T-helper 2 cell treated with Interferon-gamma antibody and Interleukin-4, amounts not matched to agents 5 μg/mL and 100 μg/mL, for 36 hours (primary cell): Measurements from ENCODE around the gene GCSH.

Source experiments
- DNase-seq: peaks from one replicate; pipeline ENCODE4 v3.0.0; 2021; ENCODE audit warnings: low spot score
- H3K27ac Mint-ChIP-seq: one replicate; pipeline ENCODE4 v1.8.0; 2021; ENCODE audit warnings: mild to moderate bottlenecking, mixed read lengths
- H3K27me3 Mint-ChIP-seq: one replicate; pipeline ENCODE4 v1.8.0; 2021; ENCODE audit warnings: low read depth, mixed read lengths
- H3K36me3 Mint-ChIP-seq: one replicate; pipeline ENCODE4 v1.8.0; 2021; ENCODE audit warnings: low read depth, mixed read lengths
- H3K4me1 Mint-ChIP-seq: one replicate; pipeline ENCODE4 v1.8.0; 2021; ENCODE audit warnings: low read depth, mixed read lengths
- H3K4me3 Mint-ChIP-seq: one replicate; pipeline ENCODE4 v1.8.0; 2022; ENCODE audit warnings: mild to moderate bottlenecking, moderate library complexity, mixed read lengths
- H3K9me3 Mint-ChIP-seq: one replicate; pipeline ENCODE4 v1.8.0; 2021; ENCODE audit warnings: mixed read lengths

GCSH gene

GRCh38 chr16:81081014-81081413 lies 15.2 kb downstream of the GCSH start:
- H3K9me3 Mint-ChIP-seq = no peaks in the 10 kb centered on the region
- no peak overlapping the region for H3K27ac Mint-ChIP-seq
- H3K36me3 Mint-ChIP-seq = no peaks in the 10 kb centered on the region
- H3K4me3 Mint-ChIP-seq = no peak overlapping the region
- DNase-seq = no peak
- H3K27me3 Mint-ChIP-seq = no peaks in the 10 kb centered on the region
- H3K4me1 Mint-ChIP-seq = no peaks in the 10 kb centered on the region

- Mint-ChIP-seq H3K36me3 (no peaks in the 10 kb centered on the region), H3K4me3 (no peak overlapping the region), H3K9me3 (no peaks in the 10 kb centered on the region), H3K27ac (no peak overlapping the region), H3K4me1 (no peaks in the 10 kb centered on the region), H3K27me3 (no peaks in the 10 kb centered on the region)
- DNase-seq = no peak
Observed at GRCh38 chr16:81080233-81080632, 16.0 kb downstream of the GCSH start.

- H3K4me3 Mint-ChIP-seq = peak within 1 kb of the TSS; percentile 21
- H3K4me1 Mint-ChIP-seq = peaks cover 2% of the 10 kb centered on the region
- peak; percentile 98 for DNase-seq
- H3K36me3 Mint-ChIP-seq = no peaks in the 10 kb centered on the region
- H3K27me3 Mint-ChIP-seq = peaks cover 10% of the 10 kb centered on the region
- no peak within 1 kb of the TSS for H3K27ac Mint-ChIP-seq
- H3K9me3 Mint-ChIP-seq = no peaks in the 10 kb centered on the region
Observed at GRCh38 chr16:81077076-81077940, 18.9 kb downstream of the GCSH start, which contains the start of gene C16orf46. TSS of gene C16orf46 (minus strand) at chr16:81077238. CDS start at chr16:81063955, 13,283 bp downstream.

GRCh38 chr16:81076566-81077075 lies 19.6 kb downstream of the GCSH start:
- no peaks in the 10 kb centered on the region for H3K36me3 Mint-ChIP-seq
- peaks cover 5% of the 10 kb centered on the region for H3K4me1 Mint-ChIP-seq
- H3K27me3 Mint-ChIP-seq = peaks cover 10% of the 10 kb centered on the region
- H3K27ac Mint-ChIP-seq = no peak overlapping the region
- no peaks in the 10 kb centered on the region for H3K9me3 Mint-ChIP-seq
- no peak overlapping the region for H3K4me3 Mint-ChIP-seq
- DNase-seq = peak; percentile 84

GRCh38 chr16:81073560-81074330 lies 22.4 kb downstream of the GCSH start:
- Mint-ChIP-seq H3K27me3 (peaks cover 10% of the 10 kb centered on the region), H3K4me1 (peaks cover 5% of the 10 kb centered on the region), H3K9me3 (no peaks in the 10 kb centered on the region), H3K36me3 (no peaks in the 10 kb centered on the region), H3K4me3 (no peak overlapping the region), H3K27ac (no peak overlapping the region)
- no peak for DNase-seq

- Mint-ChIP-seq H3K27ac (no peak overlapping the region), H3K36me3 (no peaks in the 10 kb centered on the region), H3K4me1 (peaks cover 8% of the 10 kb centered on the region), H3K4me3 (no peak overlapping the region), H3K27me3 (peaks cover 10% of the 10 kb centered on the region), H3K9me3 (no peaks in the 10 kb centered on the region)
- no peak for DNase-seq
Observed at GRCh38 chr16:81071805-81072204, 24.4 kb downstream of the GCSH start.

GRCh38 chr16:81070979-81071378 lies 25.2 kb downstream of the GCSH start:
- Mint-ChIP-seq H3K36me3 (no peaks in the 10 kb centered on the region), H3K27me3 (peaks cover 10% of the 10 kb centered on the region), H3K4me1 (peaks cover 8% of the 10 kb centered on the region), H3K27ac (no peak overlapping the region), H3K9me3 (no peaks in the 10 kb centered on the region), H3K4me3 (no peak overlapping the region)
- no peak for DNase-seq

GRCh38 chr16:81069063-81069462 lies 27.1 kb downstream of the GCSH start:
- H3K4me3 Mint-ChIP-seq = no peak overlapping the region
- no peak overlapping the region for H3K27ac Mint-ChIP-seq
- H3K27me3 Mint-ChIP-seq = peaks cover 5% of the 10 kb centered on the region
- no peaks in the 10 kb centered on the region for H3K36me3 Mint-ChIP-seq
- DNase-seq = no peak
- H3K4me1 Mint-ChIP-seq = peaks cover 8% of the 10 kb centered on the region
- no peaks in the 10 kb centered on the region for H3K9me3 Mint-ChIP-seq

- no peaks in the 10 kb centered on the region for H3K27me3 Mint-ChIP-seq
- no peak for DNase-seq
- H3K9me3 Mint-ChIP-seq = no peaks in the 10 kb centered on the region
- H3K27ac Mint-ChIP-seq = no peak overlapping the region
- H3K4me1 Mint-ChIP-seq = peaks cover 5% of the 10 kb centered on the region
- no peaks in the 10 kb centered on the region for H3K36me3 Mint-ChIP-seq
- no peak overlapping the region for H3K4me3 Mint-ChIP-seq
Observed at GRCh38 chr16:81067166-81067565, 29.0 kb downstream of the GCSH start.

- DNase-seq = no peak
- Mint-ChIP-seq H3K4me3 (no peak overlapping the region), H3K27me3 (no peaks in the 10 kb centered on the region), H3K27ac (no peak overlapping the region), H3K9me3 (no peaks in the 10 kb centered on the region), H3K36me3 (no peaks in the 10 kb centered on the region), H3K4me1 (peaks cover 2% of the 10 kb centered on the region)
Observed at GRCh38 chr16:81066681-81067080, 29.5 kb downstream of the GCSH start.

- no peaks in the 10 kb centered on the region for H3K27me3 Mint-ChIP-seq
- H3K36me3 Mint-ChIP-seq = no peaks in the 10 kb centered on the region
- no peak for DNase-seq
- H3K27ac Mint-ChIP-seq = no peak overlapping the region
- no peak overlapping the region for H3K4me3 Mint-ChIP-seq
- no peaks in the 10 kb centered on the region for H3K9me3 Mint-ChIP-seq
- H3K4me1 Mint-ChIP-seq = no peaks in the 10 kb centered on the region
Observed at GRCh38 chr16:81061871-81062608, 34.2 kb downstream of the GCSH start.

- no peak overlapping the region for H3K4me3 Mint-ChIP-seq
- H3K27me3 Mint-ChIP-seq = no peaks in the 10 kb centered on the region
- no peaks in the 10 kb centered on the region for H3K9me3 Mint-ChIP-seq
- H3K4me1 Mint-ChIP-seq = no peaks in the 10 kb centered on the region
- H3K36me3 Mint-ChIP-seq = no peaks in the 10 kb centered on the region
- DNase-seq = no peak
- H3K27ac Mint-ChIP-seq = no peak overlapping the region
Observed at GRCh38 chr16:81061307-81061640, 34.9 kb downstream of the GCSH start.

- Mint-ChIP-seq H3K27me3 (no peaks in the 10 kb centered on the region), H3K36me3 (no peaks in the 10 kb centered on the region), H3K27ac (no peak overlapping the region), H3K9me3 (no peaks in the 10 kb centered on the region), H3K4me3 (no peak overlapping the region), H3K4me1 (no peaks in the 10 kb centered on the region)
- no peak for DNase-seq
Observed at GRCh38 chr16:81060576-81061306, 35.5 kb downstream of the GCSH start.
